Uterus (tissue), 2 donors: ENCODE results near the gene CFAP61.

Experiments used
- POLR2A ChIP-seq, 2 donors: fragments of 450-650 bp; IDR thresholded peaks; one replicate each; pipeline ENCODE4 v1.6.1; 2016; ENCODE audit warnings: antibody characterized with exemption in 2 of 2, mild to moderate bottlenecking in 1 of 2, moderate library complexity in 1 of 2
- TF ChIP-seq, protein P1 (sequence below), 4 experiments: fragments of 200-600 bp in 2 of 4; fragments of 450-650 bp in 2 of 4; sonication (generic) in 2 of 4; IDR thresholded peaks; one replicate each; pipeline ENCODE4 v1.5.1; 2016 to 2019; ENCODE audit warnings: antibody characterized with exemption in 4 of 4, mild to moderate bottlenecking in 2 of 4, moderate library complexity in 1 of 4

DNA sequence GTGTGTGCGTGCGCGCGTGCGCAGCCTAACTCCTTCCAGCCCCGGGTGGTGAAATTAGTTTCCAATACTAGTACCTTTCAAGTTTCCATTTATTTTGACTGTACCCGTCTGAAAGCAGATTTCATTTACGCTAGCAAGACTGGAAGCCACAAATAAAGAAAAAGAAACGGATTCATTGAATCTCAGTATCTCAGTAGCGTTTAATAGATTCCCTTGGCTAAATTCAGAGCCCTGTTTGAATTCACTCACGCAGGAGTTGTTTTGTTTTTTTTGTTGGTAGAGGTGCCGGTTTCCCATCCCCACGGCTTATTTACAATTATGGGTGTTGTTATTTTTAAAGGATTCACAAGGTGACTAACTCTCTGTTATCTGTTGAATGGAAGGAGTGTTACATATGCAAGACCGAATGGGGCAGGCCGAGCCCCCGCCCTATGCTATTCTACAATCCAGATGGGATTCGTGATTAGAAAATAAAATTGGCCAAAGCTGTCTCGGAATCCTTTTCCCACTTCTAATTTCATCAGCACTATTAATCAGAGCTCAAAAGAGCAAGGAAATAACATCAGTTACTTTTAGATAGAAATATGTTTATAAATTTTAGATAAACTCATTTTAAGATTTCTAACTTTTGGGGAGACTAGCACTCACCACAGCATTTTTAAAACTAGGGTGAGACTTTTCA is 313.3 kb downstream of the CFAP61 start:
- TF ChIP-seq, protein P1, sequence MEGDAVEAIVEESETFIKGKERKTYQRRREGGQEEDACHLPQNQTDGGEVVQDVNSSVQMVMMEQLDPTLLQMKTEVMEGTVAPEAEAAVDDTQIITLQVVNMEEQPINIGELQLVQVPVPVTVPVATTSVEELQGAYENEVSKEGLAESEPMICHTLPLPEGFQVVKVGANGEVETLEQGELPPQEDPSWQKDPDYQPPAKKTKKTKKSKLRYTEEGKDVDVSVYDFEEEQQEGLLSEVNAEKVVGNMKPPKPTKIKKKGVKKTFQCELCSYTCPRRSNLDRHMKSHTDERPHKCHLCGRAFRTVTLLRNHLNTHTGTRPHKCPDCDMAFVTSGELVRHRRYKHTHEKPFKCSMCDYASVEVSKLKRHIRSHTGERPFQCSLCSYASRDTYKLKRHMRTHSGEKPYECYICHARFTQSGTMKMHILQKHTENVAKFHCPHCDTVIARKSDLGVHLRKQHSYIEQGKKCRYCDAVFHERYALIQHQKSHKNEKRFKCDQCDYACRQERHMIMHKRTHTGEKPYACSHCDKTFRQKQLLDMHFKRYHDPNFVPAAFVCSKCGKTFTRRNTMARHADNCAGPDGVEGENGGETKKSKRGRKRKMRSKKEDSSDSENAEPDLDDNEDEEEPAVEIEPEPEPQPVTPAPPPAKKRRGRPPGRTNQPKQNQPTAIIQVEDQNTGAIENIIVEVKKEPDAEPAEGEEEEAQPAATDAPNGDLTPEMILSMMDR (IDR thresholded peaks at IDR 0.05): no peak
- no peak for TF ChIP-seq POLR2A (IDR thresholded peaks at IDR 0.05)
